BLaER1 treated with 17β-estradiol and CSF1 and Interleukin-3, amounts not matched to agents 10 nM and 100 nM (cell line): ENCODE measurements around the gene ZNF184.

ENCODE experiments used
- H3K27ac ChIP-seq, 11 experiments: shearing (Covaris generic); formaldehyde crosslinking; 2 replicates each; pipeline ENCODE4 v1.8.1; 2022
- H3K27me3 ChIP-seq, 11 experiments: shearing (Covaris generic); formaldehyde crosslinking; 2 replicates each; pipeline ENCODE4 v1.8.1; 2022
- H3K36me3 ChIP-seq, 11 experiments: shearing (Covaris generic); formaldehyde crosslinking; 2 replicates each; pipeline ENCODE4 v1.8.1; 2022
- H3K4me1 ChIP-seq, 10 experiments: shearing (Covaris generic); formaldehyde crosslinking; 2 replicates each; pipeline ENCODE4 v1.8.1; 2022
- H3K4me2 ChIP-seq, 11 experiments: shearing (Covaris generic); formaldehyde crosslinking; 2 replicates each; pipeline ENCODE4 v1.8.1; 2022
- H3K4me3 ChIP-seq, 10 experiments: shearing (Covaris generic); formaldehyde crosslinking; 2 replicates each; pipeline ENCODE4 v1.8.1; 2022
- H3K9ac ChIP-seq, 11 experiments: shearing (Covaris generic); formaldehyde crosslinking; 2 replicates each; pipeline ENCODE4 v1.8.1; 2022
- H3K9me3 ChIP-seq, 11 experiments: shearing (Covaris generic); formaldehyde crosslinking; replicated peaks in 1 of 11; 2 replicates each; pipeline ENCODE4 v1.8.1; 2022
- H4K20me1 ChIP-seq, 11 experiments: shearing (Covaris generic); formaldehyde crosslinking; 2 replicates each; pipeline ENCODE4 v1.8.1; 2022
- Cebpa-rat ChIP-seq, 11 experiments: shearing (Covaris generic); IDR thresholded peaks; 2 replicates each; pipeline ENCODE4 v1.8.1; 2022

Gene ZNF184

DNA sequence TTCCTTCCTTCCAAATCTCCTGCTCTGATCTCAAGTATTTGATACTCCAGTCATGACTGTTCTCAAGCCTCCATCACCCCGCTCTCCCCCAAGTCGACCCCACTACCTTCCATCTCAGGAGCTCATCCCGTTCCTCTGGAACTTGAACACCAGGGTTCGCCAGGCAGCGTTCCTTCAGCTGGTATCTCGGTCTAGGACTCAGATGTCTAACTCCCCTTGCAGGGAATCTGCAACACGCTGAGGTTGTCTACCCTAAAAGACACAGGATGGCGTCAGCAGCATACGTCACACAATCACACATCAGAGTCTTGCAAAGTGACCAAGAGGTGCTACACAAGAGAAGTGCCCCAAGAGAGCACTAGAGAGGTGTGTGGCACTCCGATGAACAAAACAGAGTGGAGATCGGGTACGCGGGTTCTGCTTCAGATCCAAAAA is 706 bp downstream of the ZNF184 start:
- Histone ChIP-seq H3K36me3 (peaks cover 30 to 40% (median 34%) of the 10 kb centered on the region in 11 experiments), H3K4me2 (peak overlapping the region; percentile 71 to 92 (median 84)), H3K27me3 (no peaks in the 10 kb centered on the region; a peak in 1 of 22 replicates), H4K20me1 (no peaks in the 10 kb centered on the region), H3K27ac (peak overlapping the region; percentile 74 to 93 (median 89)), H3K9ac (peak overlapping the region; percentile 80 to 89 (median 87)), H3K9me3 (peaks cover 26 to 42% (median 36%) of the 10 kb centered on the region in 11 experiments), H3K4me3 (peak overlapping the region; percentile 71 to 90 (median 84)), H3K4me1 (peaks cover 11 to 30% (median 23%) of the 10 kb centered on the region in 10 experiments; a peak in 18 of 20 replicates)
- TF ChIP-seq Cebpa-rat (IDR thresholded peaks at IDR 0.05) = no peak

DNA sequence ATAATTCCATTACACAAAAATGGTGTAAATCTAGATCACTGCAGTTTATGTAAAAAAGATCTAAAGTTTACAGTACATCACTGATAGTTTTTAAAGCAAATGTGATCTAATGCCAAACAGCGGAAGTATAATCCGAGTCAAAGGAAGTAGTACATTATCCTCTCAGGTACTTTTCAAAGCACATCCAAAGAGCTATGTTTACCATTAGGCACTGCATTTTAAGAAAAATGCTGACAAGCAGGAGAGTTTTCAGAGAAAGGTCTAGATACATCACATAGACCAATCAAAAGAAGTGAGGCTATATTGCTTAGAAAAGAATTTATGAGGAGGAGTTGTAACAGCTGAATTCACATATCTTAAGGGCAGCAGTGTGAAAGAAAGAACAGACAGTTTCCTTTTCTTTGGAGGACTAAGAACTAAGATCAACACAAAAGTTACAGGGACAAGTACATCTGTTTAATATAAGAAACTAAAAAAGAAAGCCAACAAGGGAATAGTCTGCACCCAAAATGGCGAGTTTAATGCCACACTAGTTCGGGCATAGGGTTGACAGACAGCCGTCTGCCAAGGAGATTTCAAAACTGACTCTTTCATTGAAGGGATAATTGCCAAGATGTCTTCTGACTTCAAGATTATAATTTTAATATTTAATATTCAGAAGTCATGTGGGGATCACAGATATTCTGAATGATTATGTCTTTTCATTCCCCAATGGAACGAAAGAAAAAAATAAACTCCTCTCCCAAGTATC is 1.4 kb downstream of the ZNF184 start:
- Histone ChIP-seq H3K27ac (peak overlapping the region; percentile 74 to 93 (median 89); a peak in 21 of 22 replicates), H3K9ac (peak overlapping the region; percentile 80 to 89 (median 87))

DNA sequence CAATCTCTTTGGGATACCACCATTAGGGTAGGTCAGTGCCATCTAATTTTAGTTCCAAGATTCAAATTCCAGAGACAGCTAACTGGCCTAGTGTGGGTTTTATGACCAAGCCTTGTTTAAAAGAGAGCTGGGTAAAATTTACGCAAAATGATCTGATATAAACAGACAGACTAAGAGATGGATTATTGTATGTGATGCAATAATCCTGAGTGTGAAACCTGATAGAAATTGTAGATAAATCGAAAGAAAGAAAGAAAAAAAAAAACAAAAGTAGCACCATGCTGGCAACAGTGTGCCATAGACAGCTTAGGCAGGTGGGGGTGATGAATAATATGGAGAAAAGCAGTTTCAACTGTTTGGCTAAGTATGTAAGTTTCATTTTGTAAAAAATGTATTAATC is 2.9 kb downstream of the ZNF184 start:
- H3K27ac ChIP-seq = no peak overlapping the region
- no peaks in the 10 kb centered on the region for H4K20me1 ChIP-seq
- H3K27me3 ChIP-seq = no peaks in the 10 kb centered on the region; a peak in 1 of 22 replicates
- peaks cover 52 to 62% (median 56%) of the 10 kb centered on the region in 11 experiments for H3K36me3 ChIP-seq
- peak overlapping the region in 7 of 10 experiments; percentile 50 to 90 (median 84); a peak in 8 of 20 replicates for H3K4me3 ChIP-seq
- no peak overlapping the region; a peak in 1 of 22 replicates for H3K9ac ChIP-seq
- H3K4me2 ChIP-seq = peak overlapping the region; percentile 22 to 92 (median 81); a peak in 16 of 22 replicates
- H3K4me1 ChIP-seq = peaks cover 8 to 24% (median 18%) of the 10 kb centered on the region in 10 experiments; a peak in 18 of 20 replicates
- no peak for TF ChIP-seq Cebpa-rat (IDR thresholded peaks at IDR 0.05)
- H3K9me3 ChIP-seq = peaks cover 48 to 64% (median 57%) of the 10 kb centered on the region in 11 experiments

More for the DNA sequence above, 1.4 kb downstream of the ZNF184 start:
- Histone ChIP-seq H3K4me2 (peak overlapping the region; percentile 71 to 92 (median 84)), H3K27me3 (no peaks in the 10 kb centered on the region; a peak in 1 of 22 replicates), H3K9me3 (peaks cover 33 to 49% (median 42%) of the 10 kb centered on the region in 11 experiments), H3K4me1 (peaks cover 8 to 24% (median 18%) of the 10 kb centered on the region in 10 experiments; a peak in 18 of 20 replicates), H3K36me3 (peaks cover 37 to 47% (median 41%) of the 10 kb centered on the region in 11 experiments), H3K4me3 (peak overlapping the region; percentile 71 to 90 (median 84)), H4K20me1 (no peaks in the 10 kb centered on the region)
- TF ChIP-seq Cebpa-rat (IDR thresholded peaks at IDR 0.05) = no peak

DNA sequence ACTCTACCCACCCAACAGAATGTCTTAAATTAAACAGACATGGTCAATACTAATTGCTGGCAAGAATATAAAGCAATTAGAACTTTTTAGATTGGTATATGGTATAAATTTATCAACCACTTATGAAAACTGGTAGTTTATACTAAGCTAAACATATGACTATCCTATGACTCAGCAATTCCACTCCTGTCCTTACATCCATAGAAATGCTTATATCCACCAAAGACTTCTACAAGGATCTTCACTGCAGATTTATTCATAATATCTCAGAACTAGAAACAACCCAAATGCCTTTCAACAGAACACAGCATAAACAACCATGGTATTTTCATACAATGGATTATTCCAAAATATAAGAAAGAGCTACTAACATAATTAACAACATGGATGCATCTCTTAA is 4.6 kb downstream of the ZNF184 start:
- no peak for TF ChIP-seq Cebpa-rat (IDR thresholded peaks at IDR 0.05)

DNA sequence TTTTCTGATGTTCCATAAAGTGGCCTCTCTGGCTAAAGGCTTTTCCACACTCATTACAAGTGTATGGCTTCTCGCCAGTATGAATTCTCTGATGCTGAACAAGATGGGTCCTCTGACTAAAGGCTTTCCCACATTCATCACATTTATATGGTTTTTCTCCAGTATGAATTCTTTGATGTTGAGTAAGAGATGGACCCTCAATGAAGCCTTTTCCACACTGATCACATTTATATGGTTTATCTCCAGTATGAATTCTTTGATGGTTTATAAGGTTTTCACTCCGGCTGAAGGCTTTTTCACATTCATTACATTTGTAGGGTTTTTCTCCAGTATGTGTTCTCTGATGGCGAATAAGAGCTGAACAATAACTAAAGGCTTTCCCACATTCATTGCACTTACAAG is 20.4 kb downstream of the ZNF184 start:
- H3K27me3 ChIP-seq = peaks cover 0 to 5% (median 0%) of the 10 kb centered on the region in 11 experiments; a peak in 1 of 22 replicates
- TF ChIP-seq Cebpa-rat (IDR thresholded peaks at IDR 0.05) = no peak

More for the DNA sequence above, 4.6 kb downstream of the ZNF184 start:
- no peaks in the 10 kb centered on the region for H4K20me1 ChIP-seq
- no peak overlapping the region for H3K4me2 ChIP-seq
- H3K9ac ChIP-seq = no peak overlapping the region
- peak overlapping the region in 3 of 10 experiments; percentile 7 to 90 (median 32); a peak in 5 of 20 replicates for H3K4me3 ChIP-seq
- H3K4me1 ChIP-seq = peaks cover 8 to 23% (median 17%) of the 10 kb centered on the region in 10 experiments; a peak in 18 of 20 replicates
- H3K27ac ChIP-seq = peak overlapping the region in 1 of 11 experiments; percentile 7; a peak in 1 of 22 replicates
- H3K27me3 ChIP-seq = no peaks in the 10 kb centered on the region; a peak in 1 of 22 replicates
- H3K9me3 ChIP-seq = peaks cover 65 to 81% (median 74%) of the 10 kb centered on the region in 11 experiments
- peaks cover 69 to 79% (median 73%) of the 10 kb centered on the region in 11 experiments for H3K36me3 ChIP-seq

DNA sequence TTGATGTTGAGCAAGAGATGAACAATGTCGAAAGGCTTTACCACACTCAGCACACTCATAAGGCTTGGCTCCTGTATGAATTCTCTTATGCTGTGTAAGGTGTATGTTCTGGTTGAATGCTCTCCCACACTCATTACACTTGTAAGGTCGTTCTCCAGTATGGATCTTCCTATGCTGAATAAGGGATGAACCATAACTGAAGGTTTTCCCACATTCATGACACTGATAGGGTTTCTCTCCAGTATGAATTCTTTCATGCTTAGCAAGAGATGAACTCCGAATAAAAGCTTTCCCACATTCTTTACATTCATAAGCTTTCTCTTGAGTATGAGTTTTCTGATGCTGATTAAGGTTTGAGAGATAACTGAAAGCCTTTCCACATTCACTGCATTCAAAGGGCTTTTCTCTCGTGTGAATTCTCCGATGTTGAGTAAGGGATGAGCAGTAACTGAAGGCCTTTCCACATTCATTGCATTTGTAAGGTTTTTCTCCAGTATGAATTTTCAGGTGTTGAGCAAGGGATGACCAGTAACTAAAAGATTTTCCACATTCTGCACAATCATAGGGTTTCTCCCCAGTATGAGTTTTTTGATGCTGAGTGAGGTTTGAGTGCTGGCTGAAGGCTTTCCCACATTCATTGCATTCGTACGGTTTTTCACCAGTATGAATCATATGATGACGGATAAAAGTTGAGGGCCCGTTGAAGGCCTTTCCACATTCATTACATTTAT is 21.1 kb downstream of the ZNF184 start:
- Histone ChIP-seq H3K4me3 (peak overlapping the region; percentile 5 to 51 (median 38); a peak in 16 of 20 replicates), H3K27me3 (peaks cover 0 to 5% (median 0%) of the 10 kb centered on the region in 11 experiments; a peak in 1 of 22 replicates), H3K9ac (no peak overlapping the region), H3K9me3 (peaks cover 100% of the 10 kb centered on the region in 11 experiments), H3K4me2 (no peak overlapping the region), H3K36me3 (peaks cover 100% of the 10 kb centered on the region in 11 experiments), H3K27ac (no peak overlapping the region), H3K4me1 (no peaks in the 10 kb centered on the region), H4K20me1 (no peaks in the 10 kb centered on the region)
- TF ChIP-seq Cebpa-rat (IDR thresholded peaks at IDR 0.05) = no peak

More for the DNA sequence above, 20.4 kb downstream of the ZNF184 start:
- no peak overlapping the region for H3K4me2 ChIP-seq
- H3K4me1 ChIP-seq = no peaks in the 10 kb centered on the region
- no peak overlapping the region for H3K27ac ChIP-seq
- H3K9ac ChIP-seq = no peak overlapping the region
- H3K36me3 ChIP-seq = peaks cover 100% of the 10 kb centered on the region in 11 experiments
- peaks cover 100% of the 10 kb centered on the region in 11 experiments for H3K9me3 ChIP-seq
- peak overlapping the region in 9 of 10 experiments; percentile 19 to 51 (median 43); a peak in 15 of 20 replicates for H3K4me3 ChIP-seq
- H4K20me1 ChIP-seq = no peaks in the 10 kb centered on the region

DNA sequence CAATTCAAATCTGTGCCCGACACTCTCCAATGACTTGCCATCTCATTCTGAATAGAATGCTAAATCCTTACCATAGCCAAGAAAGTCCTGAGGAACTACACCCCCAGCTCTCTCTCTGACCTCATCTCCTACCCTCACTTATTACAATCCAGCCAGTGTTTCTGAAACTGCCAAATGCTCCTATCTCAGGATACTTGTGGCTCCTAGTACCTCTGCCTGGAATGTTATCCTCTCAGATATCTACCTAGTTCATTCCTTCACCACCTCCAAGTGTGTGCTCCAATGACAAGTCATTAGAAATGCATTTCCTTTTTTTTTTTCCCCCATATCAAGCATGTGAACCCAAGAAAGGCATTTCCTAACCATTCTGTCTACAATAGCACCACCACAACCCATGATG is 24.4 kb downstream of the ZNF184 start:
- Histone ChIP-seq H3K4me1 (no peaks in the 10 kb centered on the region), H3K9ac (no peak overlapping the region), H3K9me3 (peaks cover 98 to 100% (median 100%) of the 10 kb centered on the region in 11 experiments), H3K27me3 (peaks cover 0 to 5% (median 0%) of the 10 kb centered on the region in 11 experiments; a peak in 1 of 22 replicates), H3K4me2 (no peak overlapping the region), H3K27ac (no peak overlapping the region), H3K4me3 (peak overlapping the region in 4 of 10 experiments; percentile 6 to 34 (median 14); a peak in 2 of 20 replicates), H4K20me1 (no peaks in the 10 kb centered on the region), H3K36me3 (peaks cover 88 to 99% (median 92%) of the 10 kb centered on the region in 11 experiments)
- no peak for TF ChIP-seq Cebpa-rat (IDR thresholded peaks at IDR 0.05)

DNA sequence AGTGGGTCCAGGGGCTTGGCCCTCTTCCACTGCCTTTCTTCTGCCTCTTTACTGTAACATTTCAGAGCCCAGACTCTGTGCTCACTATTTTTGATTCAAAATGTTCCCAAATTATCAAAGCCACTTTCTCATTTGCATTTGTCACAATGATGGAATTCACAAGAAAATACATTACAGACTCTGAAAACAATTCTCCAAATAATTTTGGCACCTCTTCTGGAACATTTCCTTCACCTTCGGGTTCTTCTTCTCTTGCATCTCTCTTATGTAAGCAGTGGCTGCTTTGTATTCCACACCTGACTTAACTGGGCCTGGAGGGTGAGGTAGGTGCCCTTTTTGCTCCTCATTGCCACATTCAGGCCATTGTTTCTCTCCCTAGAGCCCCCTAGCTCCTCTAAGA is 30.0 kb downstream of the ZNF184 start:
- Histone ChIP-seq H4K20me1 (no peaks in the 10 kb centered on the region), H3K9ac (no peak overlapping the region), H3K27me3 (no peaks in the 10 kb centered on the region), H3K4me3 (no peak overlapping the region), H3K36me3 (peaks cover 47 to 71% (median 55%) of the 10 kb centered on the region in 11 experiments), H3K9me3 (peaks cover 80 to 95% (median 86%) of the 10 kb centered on the region in 11 experiments), H3K27ac (no peak overlapping the region), H3K4me2 (no peak overlapping the region), H3K4me1 (no peaks in the 10 kb centered on the region)
- no peak for TF ChIP-seq Cebpa-rat (IDR thresholded peaks at IDR 0.05)
